GM21528 (cell line): ENCODE measurements around the gene RER1.

ENCODE experiments used
- ATAC-seq: cut with Tn5 transposase; IDR thresholded peaks from one replicate; pipeline ENCODE4 v1.9.1; 2021; ENCODE audit warnings: mild to moderate bottlenecking, moderate library complexity; ENCODE audit not compliant: unreplicated experiment, low FRiP score

RER1 gene, protein sequence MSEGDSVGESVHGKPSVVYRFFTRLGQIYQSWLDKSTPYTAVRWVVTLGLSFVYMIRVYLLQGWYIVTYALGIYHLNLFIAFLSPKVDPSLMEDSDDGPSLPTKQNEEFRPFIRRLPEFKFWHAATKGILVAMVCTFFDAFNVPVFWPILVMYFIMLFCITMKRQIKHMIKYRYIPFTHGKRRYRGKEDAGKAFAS

DNA sequence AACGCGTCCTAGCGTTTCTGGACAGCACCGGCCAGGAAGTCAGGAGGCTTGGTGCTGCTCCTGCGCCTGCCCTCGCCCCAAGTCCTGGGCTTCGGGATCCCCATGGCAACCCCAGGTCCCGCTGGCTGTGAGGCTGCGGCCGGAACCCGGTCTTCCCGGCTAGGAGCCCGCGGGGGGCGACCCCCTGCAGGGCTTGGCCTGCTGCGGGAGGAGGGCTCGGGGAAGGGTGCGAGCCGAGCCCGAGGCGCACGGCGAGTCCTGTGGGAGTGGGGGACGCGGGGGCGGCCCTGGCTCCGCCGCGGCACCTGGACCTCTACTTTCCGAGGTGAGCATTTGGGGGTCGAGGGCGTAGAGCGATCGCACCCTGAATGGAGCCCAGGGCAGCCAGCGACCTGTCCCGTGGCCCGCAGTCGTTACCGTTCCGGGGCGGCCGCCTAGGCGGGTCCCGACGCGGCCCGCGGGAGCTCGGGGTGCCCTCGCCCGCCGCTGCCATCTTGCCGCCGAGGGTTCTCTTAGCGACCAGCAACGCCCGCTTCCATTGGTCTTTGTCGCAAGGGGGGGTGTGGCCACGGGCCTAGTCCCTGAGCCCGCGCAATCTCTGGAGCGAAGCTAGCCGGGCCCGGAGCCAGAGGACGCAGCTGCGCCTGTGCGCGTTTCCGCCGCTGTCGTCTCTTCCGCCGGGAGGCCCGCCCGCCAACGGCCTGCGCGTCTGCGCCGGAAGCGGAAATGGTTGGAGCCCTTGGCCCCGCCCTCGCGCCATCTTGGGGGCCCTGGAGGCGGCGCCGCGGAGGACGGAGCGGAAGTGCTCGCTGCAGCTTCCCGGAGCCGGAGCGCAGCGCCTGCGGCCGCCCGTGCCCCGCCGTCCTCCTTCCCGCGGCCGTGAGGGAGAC, at the start of gene RER1, which contains the start of gene MORN1:
Gene RER1 (plus strand): TSS at position 801 of the 890 bp plus-strand sequence. CDS start 3,950 bp downstream, outside the sequence.
Gene MORN1 (minus strand): TSS at position 514 of the 890 bp plus-strand sequence. CDS start 21 bp downstream, at position 493.
- peak; percentile 92 for ATAC-seq

DNA sequence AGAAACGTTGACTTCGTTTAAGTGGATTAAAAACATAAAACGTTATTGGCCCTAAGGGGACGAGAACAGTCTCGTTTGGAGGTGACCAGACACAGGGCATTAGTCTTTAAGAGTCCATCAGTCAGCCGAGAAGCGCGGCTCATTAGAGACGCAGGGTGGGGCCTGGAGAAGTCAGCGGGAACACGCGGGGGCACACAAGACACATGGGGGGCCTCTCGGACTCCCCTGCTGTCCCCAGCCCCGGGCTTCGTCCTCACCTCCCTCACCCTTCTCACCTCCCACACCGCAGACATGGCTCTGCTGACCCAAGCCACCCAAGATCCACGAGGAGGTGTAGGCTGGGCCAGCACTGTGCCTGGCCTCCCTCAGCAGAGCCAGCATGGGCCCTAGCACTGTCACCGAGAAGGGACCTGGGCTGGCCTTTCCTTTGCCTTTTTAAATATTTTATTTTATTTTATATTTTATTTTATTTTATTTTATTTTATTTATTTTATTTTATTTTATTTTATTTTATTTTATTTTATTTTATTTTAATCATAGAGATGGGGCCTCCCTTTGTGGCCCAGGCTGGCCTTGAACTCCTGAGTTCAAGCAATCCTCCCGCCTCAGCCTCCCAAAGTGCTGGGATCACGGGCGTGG, 49.1 kb upstream of the RER1 start:
- no peak for ATAC-seq

DNA sequence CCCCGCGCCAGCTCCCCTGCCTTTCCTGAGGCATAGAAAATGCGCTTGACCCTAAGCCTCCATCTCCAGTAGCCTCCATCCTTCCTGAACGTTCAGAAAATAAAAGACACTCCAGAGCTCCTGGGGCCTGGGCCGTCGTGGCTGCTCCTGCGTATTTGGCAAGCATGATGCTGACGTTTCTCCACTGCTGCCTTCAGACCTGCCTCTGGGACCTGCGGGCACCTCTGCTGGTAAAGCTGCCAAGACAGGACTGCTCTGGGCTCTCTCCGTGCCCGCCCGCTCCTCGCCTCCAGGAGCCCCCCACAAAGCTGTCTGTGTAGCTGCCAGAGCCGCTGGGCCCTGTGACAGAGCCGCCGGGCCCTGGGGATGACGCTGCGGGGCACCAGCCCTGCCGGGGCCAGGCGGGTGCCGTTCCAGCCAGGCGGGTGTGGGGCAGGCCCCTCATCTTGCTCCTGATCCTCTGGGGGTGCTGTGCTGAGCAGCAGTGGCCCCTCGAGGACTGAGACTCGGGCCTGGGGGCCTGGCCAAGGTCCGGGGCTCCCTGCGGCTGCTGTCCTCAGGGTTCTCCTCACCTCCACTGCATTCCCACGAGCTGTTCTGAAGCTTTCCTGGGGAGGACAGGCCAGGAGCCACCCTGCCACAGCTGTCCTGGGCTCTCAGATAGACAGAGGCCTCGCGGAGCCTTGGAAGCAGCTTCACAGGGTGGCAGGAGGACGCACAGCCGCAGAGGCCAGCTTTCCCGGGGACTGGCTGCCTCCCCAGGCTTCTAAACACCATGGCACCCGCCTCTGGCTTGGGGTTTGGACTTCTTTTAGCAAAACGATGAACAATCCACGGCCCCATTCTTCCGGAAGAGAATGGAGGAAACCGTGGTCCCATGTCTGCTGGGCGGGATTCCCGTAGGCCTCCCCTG, 48.4 kb upstream of the RER1 start:
- no peak for ATAC-seq

DNA sequence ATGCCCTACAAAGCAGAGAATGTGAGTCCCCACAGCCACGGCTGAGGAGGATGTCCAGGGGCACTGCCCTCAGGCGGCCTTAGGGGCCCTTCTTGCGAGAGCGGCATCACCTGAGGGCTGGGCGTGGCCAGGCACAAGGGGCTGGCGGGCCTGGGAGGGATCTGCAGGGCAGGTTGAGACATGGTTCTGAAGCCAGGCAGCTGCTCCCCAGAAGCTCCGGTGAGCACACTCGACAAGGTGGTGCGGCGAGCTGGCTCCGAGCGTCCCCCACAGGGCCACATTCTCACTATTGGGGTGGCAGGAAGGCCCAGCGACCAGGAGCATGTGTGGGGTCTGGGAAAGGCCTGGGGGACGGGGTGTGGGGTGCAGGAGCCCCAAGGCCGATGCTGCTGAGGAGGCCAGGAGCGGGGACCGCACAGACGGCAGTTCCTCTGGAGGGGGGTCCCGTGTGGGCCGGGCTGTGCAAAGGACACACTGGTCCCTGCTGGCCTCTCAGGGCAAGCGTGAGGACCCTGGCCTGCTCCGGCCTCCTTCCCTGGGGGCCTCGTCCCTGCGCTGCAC, 47.4 kb upstream of the RER1 start:
- ATAC-seq = no peak

DNA sequence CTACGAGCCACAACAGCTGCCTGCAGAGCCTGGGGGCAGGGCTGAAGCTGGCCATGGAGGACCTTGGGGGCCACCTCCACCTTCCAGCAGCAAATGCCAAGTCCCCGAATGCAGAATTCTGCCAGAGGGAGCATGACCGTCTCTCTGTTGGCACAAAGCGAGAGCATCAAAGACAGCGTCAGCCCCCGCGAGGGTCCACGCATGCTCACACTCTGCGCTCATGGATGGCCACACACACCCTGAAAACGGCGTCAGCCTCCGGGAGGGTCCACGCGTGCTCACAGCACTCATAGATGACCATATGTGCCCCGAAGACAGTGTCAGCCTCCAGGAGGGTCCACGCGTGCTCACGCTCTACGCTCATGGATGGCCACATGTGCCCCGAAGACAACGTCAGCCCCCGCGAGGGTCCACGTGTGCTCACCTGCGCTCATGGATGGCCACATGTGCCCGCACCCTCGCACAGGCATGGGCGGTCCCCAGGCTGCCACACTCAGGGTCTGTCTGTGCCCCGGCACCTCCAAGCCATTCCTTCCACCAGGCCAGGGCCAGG, 46.8 kb upstream of the RER1 start:
- no peak for ATAC-seq

DNA sequence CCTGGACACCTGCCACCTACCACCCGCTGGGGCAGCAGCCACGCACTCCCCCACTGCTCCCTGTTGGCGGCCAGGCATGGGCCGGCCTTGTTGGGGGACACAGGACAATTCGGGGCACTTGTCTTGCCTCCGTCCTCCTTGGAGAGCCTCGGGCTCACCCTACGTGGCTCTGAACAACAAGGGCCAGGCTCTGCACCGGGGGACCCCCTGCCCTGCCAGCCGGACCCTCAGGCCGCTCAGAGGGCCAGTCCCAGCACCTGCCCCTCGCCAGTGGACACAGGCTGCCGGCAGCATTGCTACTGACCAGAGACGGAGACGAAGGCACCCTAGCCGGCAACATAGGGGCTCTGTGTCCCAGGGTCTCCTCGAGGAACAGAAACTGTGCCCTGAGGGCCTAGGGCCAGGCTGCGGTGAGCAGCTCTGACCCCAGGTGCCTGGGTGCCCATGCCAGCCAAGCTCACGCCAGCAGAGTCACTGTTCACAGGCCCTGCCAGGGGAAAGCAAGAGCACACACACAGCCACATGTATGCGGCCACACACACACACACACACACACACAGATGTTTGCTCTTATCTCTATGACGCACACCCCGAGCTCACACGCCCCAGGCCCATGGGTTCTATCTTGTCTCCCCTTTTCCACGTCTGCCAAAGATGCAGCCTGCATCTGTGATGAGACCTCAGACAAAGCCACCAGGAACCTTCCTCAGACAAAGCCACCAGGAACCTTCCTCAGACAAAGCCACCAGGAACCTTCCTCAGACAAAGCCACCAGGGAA, 46.2 kb upstream of the RER1 start:
- ATAC-seq = no peak

DNA sequence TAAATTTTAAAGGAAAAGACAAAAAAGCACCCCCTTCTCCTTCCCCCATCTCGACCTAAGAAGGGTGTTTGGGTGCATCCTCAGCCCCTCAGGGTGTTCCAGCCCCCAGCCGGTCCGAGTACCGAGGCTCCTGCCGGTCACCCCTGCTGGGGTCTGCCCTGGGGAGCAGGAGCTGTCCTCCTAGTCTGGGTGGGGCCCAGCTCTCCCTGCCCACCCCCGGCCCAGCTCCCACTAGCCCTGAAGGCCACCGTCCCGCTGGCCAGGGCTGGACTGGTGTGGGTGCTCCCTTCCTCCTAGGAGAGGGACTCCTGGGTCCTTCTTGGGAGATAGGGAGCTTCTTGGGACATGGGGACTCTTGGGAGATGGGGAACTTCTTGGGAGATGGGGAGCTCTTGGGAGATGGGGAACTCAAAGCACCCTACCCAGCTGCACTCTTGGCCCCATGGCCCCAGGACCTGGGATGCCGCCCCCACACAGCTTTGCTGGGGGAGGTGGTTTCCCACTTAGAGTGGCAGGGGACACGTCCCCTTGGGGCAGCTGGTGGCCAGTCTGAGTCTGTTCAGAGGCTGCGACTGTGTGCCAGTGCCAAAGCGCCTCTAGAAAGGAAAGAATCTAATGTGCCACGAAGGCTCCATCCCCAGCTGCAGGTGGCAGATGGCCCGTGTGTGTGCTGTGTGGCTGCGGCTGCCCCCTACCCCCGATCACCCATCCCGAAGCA, 44.8 kb upstream of the RER1 start:
- ATAC-seq = no peak

DNA sequence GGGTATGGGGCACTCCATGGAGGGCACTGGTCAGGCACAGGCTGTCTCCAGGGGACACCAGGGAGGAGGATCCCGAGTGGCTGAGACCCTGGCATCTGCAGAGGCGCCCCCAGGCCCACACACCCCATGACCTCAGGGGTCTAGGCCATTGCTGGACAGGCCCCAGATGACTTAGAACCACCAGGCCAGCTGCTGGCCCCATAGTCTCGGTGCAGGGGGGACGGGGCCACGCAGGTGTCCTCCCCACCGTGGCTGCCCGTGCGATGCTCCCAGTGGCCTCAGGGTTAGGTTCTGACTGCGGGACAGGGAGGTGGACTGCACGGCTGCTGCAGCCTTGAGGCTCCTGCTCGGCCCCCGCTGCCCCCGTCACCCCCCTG, 44.2 kb upstream of the RER1 start:
- ATAC-seq = no peak

DNA sequence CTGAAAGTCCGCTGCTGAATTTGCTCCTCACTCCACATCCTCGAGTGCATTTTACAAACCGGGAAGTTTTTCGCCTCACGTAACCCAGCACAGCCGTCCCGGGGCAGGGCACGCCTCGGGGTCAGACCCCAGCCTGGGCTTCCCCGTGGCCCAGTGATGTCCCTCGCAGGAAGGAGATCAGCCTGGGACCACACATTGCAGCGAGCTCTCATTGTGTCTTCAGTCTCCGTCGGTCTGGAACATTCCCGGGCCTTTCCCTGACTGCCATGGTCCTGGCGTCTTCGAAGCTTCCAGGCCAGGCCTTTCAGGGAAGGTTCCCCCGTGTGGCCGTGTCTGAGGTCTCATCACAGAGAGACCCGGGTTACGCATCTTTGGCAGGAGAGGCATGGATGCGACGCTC, 43.7 kb upstream of the RER1 start:
- ATAC-seq = no peak

DNA sequence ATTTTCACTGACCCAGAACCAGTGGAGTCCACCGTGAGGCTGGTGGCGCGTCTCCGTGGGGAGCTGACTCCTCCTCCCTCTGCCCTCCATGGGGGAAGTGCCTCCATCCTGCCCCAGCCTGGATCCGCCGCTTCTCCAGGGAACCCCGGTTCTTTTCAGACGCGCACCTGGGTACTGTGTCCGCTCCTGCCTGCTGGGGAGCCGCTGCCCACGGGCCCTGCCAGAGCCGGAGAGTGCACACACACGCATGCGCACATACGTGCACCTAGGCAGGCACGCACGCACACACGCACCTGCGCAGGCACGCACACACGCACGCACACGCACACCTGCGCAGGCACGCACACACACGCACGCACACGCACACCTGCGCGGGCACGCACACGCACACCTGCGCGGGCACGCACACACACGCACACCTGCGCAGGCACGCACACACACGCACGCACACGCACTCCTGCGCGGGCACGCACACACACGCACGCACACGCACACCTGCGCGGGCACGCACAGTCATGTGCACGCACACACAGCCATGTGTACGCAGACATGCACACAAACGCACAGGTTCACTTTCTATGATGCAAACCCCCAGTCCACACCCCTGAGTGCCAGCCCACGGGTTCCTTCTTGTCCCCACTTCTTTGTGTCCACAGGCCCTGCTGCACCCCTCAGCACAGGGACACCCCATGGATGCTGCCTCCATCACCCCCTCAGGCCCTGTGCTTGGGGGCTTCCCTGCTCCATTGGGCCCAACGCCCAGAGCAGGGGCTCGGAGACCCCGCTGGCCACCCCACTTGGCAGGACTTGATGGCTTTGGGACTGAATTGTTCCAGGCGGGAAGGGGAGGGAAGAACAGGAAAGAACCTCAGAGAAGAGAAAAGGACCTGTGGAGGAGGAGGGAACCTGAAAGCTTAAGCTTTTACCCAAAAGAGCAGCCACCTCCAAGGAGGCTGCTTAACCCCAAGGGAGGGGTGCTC, 43.0 kb upstream of the RER1 start:
- no peak for ATAC-seq

DNA sequence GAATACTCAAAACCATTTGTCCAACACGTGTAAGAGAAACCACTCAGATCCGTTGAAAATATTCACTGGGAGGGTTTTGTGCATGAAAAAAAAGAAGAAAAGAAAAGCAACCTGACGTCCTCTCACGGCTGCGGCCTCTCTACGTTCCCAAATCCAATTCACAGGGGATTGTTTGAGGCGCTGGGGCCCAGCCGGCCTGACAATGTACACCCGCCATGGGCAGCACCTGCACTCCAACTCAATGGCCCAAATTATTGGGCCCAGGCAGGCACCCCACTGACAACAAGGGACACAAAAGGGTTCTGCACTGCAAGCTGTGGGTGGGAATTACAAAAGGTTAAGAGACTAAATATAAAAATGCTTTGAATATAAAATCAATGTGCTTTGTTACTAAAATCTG, 41.8 kb upstream of the RER1 start:
- no peak for ATAC-seq

DNA sequence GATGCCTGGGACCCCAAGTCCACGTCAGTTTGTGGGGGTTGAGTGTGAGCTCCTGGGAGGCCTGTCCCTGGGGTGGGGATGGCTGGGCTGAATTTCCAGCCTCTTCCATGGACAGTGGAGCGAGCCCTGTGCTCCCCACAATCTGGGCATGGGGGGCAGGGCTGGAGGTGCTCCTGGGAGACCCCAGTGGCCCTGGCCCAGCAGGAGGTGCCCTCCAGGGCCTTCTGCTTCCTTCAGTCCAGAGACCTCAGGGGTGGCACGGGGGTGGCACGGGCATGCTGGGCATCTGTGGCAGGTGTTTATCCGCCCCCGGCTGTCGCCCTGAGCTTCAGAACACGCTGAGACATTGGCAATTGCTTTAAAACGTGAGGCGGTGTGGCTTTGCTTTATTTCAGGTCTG, 41.1 kb upstream of the RER1 start:
- no peak for ATAC-seq

DNA sequence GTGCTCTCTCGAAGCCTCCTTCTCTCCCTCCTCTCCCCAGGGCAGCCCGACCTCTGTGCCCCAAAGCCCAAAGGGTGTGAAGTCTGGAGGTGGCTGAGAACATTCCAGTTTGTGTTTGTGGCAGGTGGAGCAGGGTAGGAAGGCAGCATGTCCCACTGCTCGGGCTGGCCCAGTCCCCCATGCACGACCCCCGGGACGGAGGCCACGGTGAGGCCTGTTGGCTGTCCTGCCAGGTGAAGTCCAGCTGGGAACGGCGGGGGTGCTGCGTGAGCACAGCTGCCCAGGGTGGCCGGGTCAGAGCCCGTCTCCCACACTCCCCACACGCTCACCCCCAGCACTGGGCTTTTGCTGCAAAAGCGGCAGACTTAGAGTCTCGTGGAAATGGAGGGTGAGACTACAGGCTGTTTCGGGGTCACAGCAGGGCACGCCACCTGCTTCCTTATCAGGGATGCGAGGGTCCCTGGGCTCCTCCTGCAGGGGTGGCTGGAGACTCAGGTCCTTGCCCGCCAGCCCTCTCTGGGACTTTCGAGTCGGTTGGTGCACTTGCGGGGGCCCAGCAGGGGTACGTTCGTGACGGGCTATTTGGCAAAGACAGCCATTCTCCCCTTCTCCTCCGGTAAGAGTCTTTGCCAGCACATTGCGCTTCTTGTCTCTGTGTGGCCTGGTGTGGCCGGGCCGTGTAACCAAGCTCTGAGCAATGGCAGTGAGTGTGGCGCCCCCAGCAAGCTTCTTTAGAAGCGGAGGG, 40.6 kb upstream of the RER1 start:
- no peak for ATAC-seq

DNA sequence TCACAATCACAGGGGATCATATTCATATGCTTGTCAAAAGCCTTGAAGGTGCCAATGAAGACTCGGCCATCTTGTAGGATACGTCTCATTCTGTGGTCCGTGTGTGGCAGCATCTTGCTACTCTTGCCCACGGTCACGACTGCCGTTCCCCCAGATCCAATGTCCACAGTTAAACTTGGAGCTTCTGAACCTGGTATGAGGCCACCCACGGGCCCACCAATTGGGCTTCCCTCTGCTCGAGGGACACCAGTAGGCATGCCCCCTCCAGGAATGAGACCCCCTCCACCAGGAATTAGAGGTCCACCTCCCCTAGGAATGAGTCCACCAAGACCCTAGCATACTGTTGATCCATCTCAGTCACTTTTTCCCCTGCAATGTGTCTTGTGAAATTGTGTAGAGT, 39.9 kb upstream of the RER1 start:
- ATAC-seq = no peak

DNA sequence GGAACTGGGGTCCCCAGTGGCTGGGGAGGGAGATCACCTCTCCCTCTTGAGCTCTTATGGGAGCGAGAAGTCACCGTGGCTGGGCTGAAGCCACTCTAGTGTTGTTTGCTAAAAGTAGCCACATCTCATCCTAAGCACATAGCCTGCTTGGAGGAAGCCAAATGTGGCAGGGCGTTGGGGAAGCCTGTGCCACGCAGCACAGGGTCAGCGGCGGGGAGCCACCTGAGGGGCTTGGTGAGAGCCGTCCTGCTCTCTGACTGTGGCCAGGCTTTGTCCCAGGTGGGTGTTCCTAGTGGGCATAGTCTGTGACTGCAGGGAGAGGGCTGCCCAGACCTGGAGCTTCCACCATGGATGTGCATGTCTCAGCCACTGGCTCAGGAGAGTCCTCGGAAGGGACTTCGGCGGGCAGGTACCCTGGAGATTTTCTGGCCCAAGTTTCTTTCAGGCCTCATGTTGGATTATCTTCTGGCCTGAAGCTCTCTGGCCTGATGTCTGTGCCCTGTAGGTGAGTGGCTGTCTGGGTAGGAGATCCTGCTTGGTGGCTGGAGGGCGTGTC, 39.2 kb upstream of the RER1 start:
- ATAC-seq = no peak

DNA sequence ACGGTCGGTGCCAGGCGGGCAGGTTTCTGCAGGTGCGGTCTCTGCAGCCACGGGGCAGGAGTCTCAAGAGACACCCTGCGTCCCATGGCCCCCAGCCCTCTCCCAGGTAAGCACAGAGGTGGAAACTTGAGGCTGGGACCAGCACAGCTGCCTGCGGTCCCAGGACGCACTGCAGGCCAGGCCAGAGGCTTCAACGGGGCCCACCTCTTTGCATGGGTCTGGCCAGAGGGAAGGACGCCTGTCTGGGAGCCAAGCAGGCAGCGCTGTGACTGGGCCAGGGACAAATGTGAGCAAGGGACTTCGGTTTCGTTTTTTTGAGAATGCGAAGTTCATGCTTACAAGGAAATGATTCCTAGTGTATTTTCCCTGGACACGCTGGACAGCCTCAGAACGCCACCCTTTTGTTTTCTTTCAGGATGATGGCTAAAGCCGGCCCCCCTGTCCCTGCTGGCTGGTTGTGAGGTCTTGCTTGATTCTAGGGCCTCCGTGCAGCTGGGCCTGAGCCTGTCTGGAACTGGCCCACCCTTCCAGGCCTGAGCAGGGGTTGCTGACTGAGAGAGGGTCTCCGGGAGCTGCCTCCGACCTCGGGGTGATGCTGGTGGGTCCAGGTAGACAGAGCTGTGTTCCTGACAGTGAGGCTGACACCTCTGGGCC, 38.6 kb upstream of the RER1 start:
- no peak for ATAC-seq
